GM12872 (cell line): ENCODE measurements around the gene GJC2.

Experiments used
- CTCF ChIP-seq: IDR thresholded peaks from 3 replicates; pipeline ENCODE4 v1.5.1; 2011; ENCODE audit warnings: low read depth, mild to moderate bottlenecking, low read length, moderate library complexity; ENCODE audit not compliant: insufficient read depth

GJC2 gene

GRCh38 chr1:228162286-228163006, 12.7 kb downstream of the GJC2 start:
- TF ChIP-seq CTCF = no peak

- no peak for TF ChIP-seq CTCF
Measured at GRCh38 chr1:228163007-228163753, 13.4 kb downstream of the GJC2 start.

GRCh38 chr1:228163776-228164519, 14.2 kb downstream of the GJC2 start:
- TF ChIP-seq CTCF = no peak

DNA sequence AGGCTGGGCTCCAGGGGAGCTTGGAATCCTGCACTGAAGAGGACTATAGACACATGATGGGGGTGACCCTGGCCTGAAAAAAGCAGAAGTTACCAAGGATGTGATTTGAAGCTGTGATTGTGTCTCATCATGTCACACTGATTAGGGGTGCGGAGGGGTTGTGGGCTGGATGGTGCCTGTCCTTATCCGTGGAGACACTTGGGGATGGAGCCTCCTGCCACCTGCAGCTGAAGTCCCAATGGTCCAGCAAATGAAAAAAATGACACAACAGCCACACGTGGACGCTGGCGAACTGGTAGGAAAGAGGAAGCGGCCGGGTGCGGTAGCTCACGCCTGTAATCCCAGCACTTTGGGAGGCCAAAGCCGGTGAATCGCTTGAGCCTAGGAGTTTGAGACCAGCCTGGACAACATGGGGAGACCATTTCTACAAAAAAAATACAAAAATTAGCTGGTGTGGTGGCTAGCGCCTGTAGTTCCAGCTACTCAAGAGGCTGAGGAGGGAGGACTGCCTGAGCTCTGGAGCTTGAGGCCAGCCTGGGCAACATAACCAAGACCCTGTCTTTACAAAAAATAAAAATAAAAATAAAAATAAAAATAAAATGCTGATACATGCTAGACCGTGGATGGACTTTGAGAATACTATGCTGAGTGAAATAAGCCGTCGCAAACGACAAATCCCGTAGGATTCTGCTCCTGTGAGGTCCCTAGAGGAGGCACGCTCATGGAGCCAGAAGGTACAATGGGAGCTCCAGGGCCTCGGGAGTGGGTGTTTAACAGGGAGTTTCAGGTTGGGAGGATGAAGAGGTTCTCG, 15.0 kb downstream of the GJC2 start:
- TF ChIP-seq CTCF = no peak

GRCh38 chr1:228165372-228166169, 15.8 kb downstream of the GJC2 start, which contains the start of gene IBA57:
IBA57 (plus strand) TSS chr1:228165804; CDS start chr1:228165817, 13 bp downstream.
- TF ChIP-seq CTCF = peak; percentile 91

- TF ChIP-seq CTCF = peak; percentile 63
Measured at GRCh38 chr1:228166170-228166936, 16.6 kb downstream of the GJC2 start.
